Stimulated activated CD4-positive, alpha-beta T cell treated with anti-CD3 and anti-CD28 coated beads, Interleukin-1b, Interleukin-23, amount 100 ng/mL, for 1 hour (primary cell): Measurements from ENCODE around the gene ARHGAP21.

Source experiments
- DNase-seq, 2 donors: peaks; one replicate each; pipeline ENCODE4 v3.0.0-alpha.2; 2020; ENCODE audit warnings: low read depth in 2 of 2

ARHGAP21 gene

GRCh38 chr10:24574161-24574560, 149.5 kb downstream of the ARHGAP21 start:
- no peak for DNase-seq

GRCh38 chr10:24571870-24572450, 151.7 kb downstream of the ARHGAP21 start:
- DNase-seq, result no peak

- DNase-seq, result no peak
Observed at GRCh38 chr10:24570658-24571426, 152.8 kb downstream of the ARHGAP21 start.

GRCh38 chr10:24569828-24570657, 153.6 kb downstream of the ARHGAP21 start:
- no peak for DNase-seq

- no peak for DNase-seq
Observed at GRCh38 chr10:24569330-24569796, 154.3 kb downstream of the ARHGAP21 start.

GRCh38 chr10:24568042-24568441, 155.6 kb downstream of the ARHGAP21 start:
- DNase-seq, result no peak

- DNase-seq, result no peak
Observed at GRCh38 chr10:24561453-24561852, 162.2 kb downstream of the ARHGAP21 start.

- no peak for DNase-seq
Observed at GRCh38 chr10:24556750-24557742, 166.6 kb downstream of the ARHGAP21 start.

GRCh38 chr10:24556126-24556749, 167.4 kb downstream of the ARHGAP21 start:
- no peak for DNase-seq

- no peak for DNase-seq
Observed at GRCh38 chr10:24554036-24554435, 169.7 kb downstream of the ARHGAP21 start.

- DNase-seq, result no peak
Observed at GRCh38 chr10:24553051-24553612, 170.6 kb downstream of the ARHGAP21 start.

GRCh38 chr10:24552346-24553016, 171.2 kb downstream of the ARHGAP21 start:
- DNase-seq, result no peak

- no peak for DNase-seq
Observed at GRCh38 chr10:24551161-24551560, 172.5 kb downstream of the ARHGAP21 start.

GRCh38 chr10:24550680-24551079, 173.0 kb downstream of the ARHGAP21 start:
- DNase-seq, result no peak

GRCh38 chr10:24545585-24545984, 178.1 kb downstream of the ARHGAP21 start:
- no peak for DNase-seq

GRCh38 chr10:24544776-24545175, 178.9 kb downstream of the ARHGAP21 start:
- DNase-seq, result no peak

- no peak for DNase-seq
Observed at GRCh38 chr10:24542314-24543270, 181.1 kb downstream of the ARHGAP21 start.

GRCh38 chr10:24541239-24541753, 182.4 kb downstream of the ARHGAP21 start:
- DNase-seq, result no peak
